Thoracic aorta (tissue), 2 donors: ENCODE measurements around the gene AGBL3. TPM values are rescaled to one million over a fixed set of nuclear protein-coding genes. Genes with fewer than 3 reads are reported as not detected.

ENCODE experiments used
- ATAC-seq: fragments of 150-250 bp; one replicate; pipeline ENCODE4 v1.8.0; 2017; ENCODE audit warnings: low read depth; ENCODE audit not compliant: insufficient number of reproducible peaks, low FRiP score
- DNase-seq: peaks from one replicate; pipeline ENCODE4 v3.0.0-alpha.2; 2020; ENCODE audit warnings: low spot score
- H3K27ac ChIP-seq, 2 donors: fragments of 200-600 bp; sonication (generic); 1 replicate in 1 of 2; 2 replicates in 1 of 2; pipeline ENCODE4 v1.5.1; 2016; ENCODE audit warnings: mild to moderate bottlenecking in 2 of 2, moderate library complexity in 2 of 2
- H3K27me3 ChIP-seq: fragments of 200-600 bp; sonication (generic); replicated peaks from 2 replicates; pipeline ENCODE4 v1.6.0; 2016; ENCODE audit warnings: mild to moderate bottlenecking; ENCODE audit not compliant: insufficient read depth
- H3K36me3 ChIP-seq: fragments of 200-600 bp; sonication (generic); one replicate; pipeline ENCODE4 v1.5.1; 2016
- H3K4me1 ChIP-seq, 2 donors: fragments of 200-600 bp; sonication (generic); 1 replicate in 1 of 2; 2 replicates in 1 of 2; pipeline versions ENCODE4 v1.5.1 to v1.6.0; 2016; ENCODE audit warnings: low read depth in 2 of 2, mild to moderate bottlenecking in 1 of 2; ENCODE audit not compliant: control insufficient read depth in 1 of 2
- H3K4me3 ChIP-seq: fragments of 200-600 bp; sonication (generic); 2 replicates; pipeline ENCODE4 v1.5.1; 2016; ENCODE audit warnings: mild to moderate bottlenecking
- H3K9me3 ChIP-seq: fragments of 200-600 bp; sonication (generic); 2 replicates; pipeline ENCODE4 v1.5.1; 2016
- CTCF ChIP-seq: fragments of 200-600 bp; sonication (generic); IDR thresholded peaks from one replicate; pipeline ENCODE4 v1.5.1; 2019; ENCODE audit warnings: antibody characterized with exemption
- total RNA-seq, 2 donors: library from RNA; depleted of rRNA; stranded (reverse); fragments of >200 nt; gene quantifications; one replicate each; pipeline versions ENCODE4 v1.1.0 to v1.2.3, GENCODE V29; 2016

Gene AGBL3
- total RNA-seq, 2 donors from 2014 or later, result 0.28 to 0.54 TPM

DNA sequence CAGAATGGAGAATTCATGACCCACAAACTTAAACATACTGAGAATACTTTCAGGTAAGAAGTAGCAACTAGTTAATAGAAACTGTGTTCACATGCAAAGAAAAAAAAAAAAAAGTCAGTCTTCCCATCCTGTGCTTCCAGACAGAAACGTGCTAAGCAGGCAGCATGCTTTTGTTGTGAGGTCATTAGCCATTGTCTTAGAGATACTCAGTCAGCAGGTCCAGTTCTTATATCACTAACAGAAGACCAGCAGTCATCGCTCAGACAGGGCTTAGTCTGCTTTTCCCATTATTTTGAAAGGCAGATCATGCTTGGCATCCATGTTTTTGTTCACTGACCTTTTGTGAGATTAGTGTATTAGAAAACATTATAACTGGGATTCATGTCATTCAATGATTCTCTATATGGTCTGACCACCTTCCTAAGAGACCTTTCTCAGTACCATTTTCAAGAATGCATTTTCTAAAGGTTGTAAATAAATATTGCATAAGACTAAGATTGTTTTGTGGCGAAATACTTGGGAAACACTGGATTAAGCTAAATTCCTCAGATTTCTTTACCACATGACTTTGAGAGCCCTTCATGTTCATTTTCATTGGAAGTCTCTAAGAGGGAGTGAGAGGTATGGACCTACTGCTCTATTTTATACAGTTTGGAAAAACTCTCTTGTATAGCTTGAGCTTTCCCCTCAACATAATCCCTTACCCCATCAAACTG lies 45.0 kb upstream of the AGBL3 start:
- no peaks in the 10 kb centered on the region for H3K27me3 ChIP-seq
- H3K4me1 ChIP-seq, result peaks cover 25 to 62% of the 10 kb centered on the region in 2 donors
- H3K4me3 ChIP-seq, result no peak overlapping the region
- peaks cover 5% of the 10 kb centered on the region for H3K36me3 ChIP-seq
- no peak for ATAC-seq
- H3K27ac ChIP-seq, result peak overlapping the region; percentile 49 to 89
- H3K9me3 ChIP-seq, result no peaks in the 10 kb centered on the region
- no peak for DNase-seq
- no peak for TF ChIP-seq CTCF

GRCh38 chr7:134941952-134942351 lies 44.4 kb upstream of the AGBL3 start:
- Histone ChIP-seq H3K4me3 (no peak overlapping the region), H3K27me3 (no peaks in the 10 kb centered on the region), H3K36me3 (peaks cover 11% of the 10 kb centered on the region), H3K4me1 (peaks cover 19 to 56% of the 10 kb centered on the region in 2 donors), H3K9me3 (no peaks in the 10 kb centered on the region), H3K27ac (peak overlapping the region; percentile 49 to 89)
- no peak for ATAC-seq
- TF ChIP-seq CTCF, result no peak
- DNase-seq, result no peak

DNA sequence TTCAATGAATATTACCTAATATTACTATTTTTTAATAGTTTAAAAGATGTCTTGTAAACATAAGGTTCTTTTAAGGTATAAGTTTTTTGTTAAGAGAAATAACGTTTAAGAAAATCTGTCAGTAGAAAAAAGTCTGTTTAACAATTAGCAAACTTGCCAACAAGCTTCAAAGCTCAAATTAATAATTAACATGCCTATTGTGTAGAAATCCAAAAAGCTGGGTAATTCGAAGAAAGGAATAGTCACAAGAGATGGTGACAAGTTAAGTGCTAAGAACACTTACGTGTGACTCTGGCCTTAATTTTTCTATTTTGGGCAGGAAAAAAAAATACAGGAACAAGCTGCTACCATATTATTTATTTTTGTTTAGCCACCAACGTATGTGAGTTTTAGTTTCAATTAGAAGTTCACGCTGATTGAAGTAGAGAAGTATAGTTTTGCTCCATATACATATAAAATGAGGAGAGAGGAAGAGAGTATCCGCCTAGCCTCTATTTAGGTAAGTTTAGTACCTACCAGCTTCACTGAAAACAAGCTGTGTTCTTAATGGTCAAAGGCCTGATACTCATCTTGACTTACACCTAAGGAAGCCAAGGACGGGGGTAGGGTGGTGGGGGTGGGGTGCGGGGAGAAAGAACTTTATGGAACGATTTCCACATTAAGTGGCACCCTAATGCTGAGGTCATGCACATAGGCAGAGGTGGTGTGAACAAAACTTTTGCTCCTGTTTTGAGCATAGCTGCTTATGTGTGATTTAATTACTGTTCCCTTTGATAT lies 43.4 kb upstream of the AGBL3 start:
- H3K36me3 ChIP-seq, result peaks cover 18% of the 10 kb centered on the region
- no peak for DNase-seq
- H3K9me3 ChIP-seq, result no peaks in the 10 kb centered on the region
- no peaks in the 10 kb centered on the region for H3K27me3 ChIP-seq
- peak overlapping the region; percentile 49 to 89 for H3K27ac ChIP-seq
- TF ChIP-seq CTCF, result no peak
- no peak overlapping the region for H3K4me3 ChIP-seq
- H3K4me1 ChIP-seq, result peaks cover 10 to 47% of the 10 kb centered on the region in 2 donors
- ATAC-seq, result no peak

GRCh38 chr7:134943785-134944400 lies 42.4 kb upstream of the AGBL3 start:
- Histone ChIP-seq H3K4me1 (peaks cover 4 to 36% of the 10 kb centered on the region in 2 donors), H3K27me3 (no peaks in the 10 kb centered on the region), H3K36me3 (peaks cover 19% of the 10 kb centered on the region), H3K27ac (peak overlapping the region in 1 of 2 donors; percentile 40), H3K4me3 (no peak overlapping the region), H3K9me3 (no peaks in the 10 kb centered on the region)
- ATAC-seq (no peak), DNase-seq (no peak)
- TF ChIP-seq CTCF, result no peak

DNA sequence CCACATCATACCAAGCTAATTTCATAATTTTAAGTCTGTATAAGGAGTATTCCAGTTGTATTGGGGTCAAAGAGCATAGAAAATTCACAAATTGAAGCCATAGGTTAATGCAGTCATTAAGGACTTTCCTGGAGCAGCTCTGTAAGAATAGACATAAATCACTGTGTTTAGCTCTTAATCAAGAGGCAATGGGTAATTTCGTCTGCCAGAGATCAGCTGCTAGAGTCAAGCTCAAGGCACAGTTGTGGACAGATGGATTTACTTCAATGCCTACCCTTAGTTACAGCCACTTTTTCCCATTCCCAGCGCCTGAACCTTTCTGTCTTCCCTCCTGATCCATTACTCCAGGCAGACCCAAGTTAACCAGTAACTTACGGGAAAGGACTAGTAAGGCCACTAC lies 40.6 kb upstream of the AGBL3 start:
- H3K4me3 ChIP-seq, result no peak overlapping the region
- peaks cover 4 to 23% of the 10 kb centered on the region in 2 donors for H3K4me1 ChIP-seq
- H3K36me3 ChIP-seq, result peaks cover 35% of the 10 kb centered on the region
- no peak for TF ChIP-seq CTCF
- no peak for DNase-seq
- no peaks in the 10 kb centered on the region for H3K9me3 ChIP-seq
- H3K27me3 ChIP-seq, result no peaks in the 10 kb centered on the region
- ATAC-seq, result no peak
- peak overlapping the region in 1 of 2 donors; percentile 32 for H3K27ac ChIP-seq
